ENCODE measurements around the gene ATP13A1.
A peak's percentile ranks its signal among the peaks of the same experiment; 100 is the strongest.

ATP13A1 gene

DNA sequence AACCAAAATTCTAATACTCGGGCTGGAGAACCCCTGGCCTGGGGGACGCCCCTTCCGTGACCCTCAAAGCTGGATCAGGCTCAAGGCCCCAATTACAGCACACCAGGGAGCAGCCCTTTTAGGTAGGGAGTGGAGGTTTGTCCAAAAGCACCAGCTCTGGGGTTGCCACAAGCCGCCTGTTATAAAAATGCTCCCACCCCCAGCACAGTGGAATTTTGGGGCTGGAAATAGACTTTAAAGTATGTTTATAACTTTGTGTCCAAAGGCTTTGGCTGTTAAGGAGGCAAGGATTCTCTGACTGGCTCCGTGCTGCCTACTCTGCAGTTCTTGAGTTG, 19.5 kb downstream of the ATP13A1 start:
- peak overlapping the region; percentile 98 for H3K4me2 ChIP-seq (ENCODE audit: low read length)
- peaks cover 22% of the 10 kb centered on the region for H3K79me2 ChIP-seq (ENCODE audit: low read length)
- peak overlapping the region; percentile 99 for H3K9ac ChIP-seq (ENCODE audit: low read length)
- H3K27me3 ChIP-seq (ENCODE audit: low read depth, low read length) = no peaks in the 10 kb centered on the region
- no peak overlapping the region for H2AFZ ChIP-seq (ENCODE audit: low read depth, low read length)
- H4K20me1 ChIP-seq (ENCODE audit: insufficient read depth, low read length) = no peaks in the 10 kb centered on the region
- H3K4me1 ChIP-seq (ENCODE audit: low read length) = peaks cover 16% of the 10 kb centered on the region
- no peaks in the 10 kb centered on the region for H3K9me3 ChIP-seq (ENCODE audit: insufficient read depth, low read length)
- TF ChIP-seq EZH2phosphoT487 (IDR thresholded peaks at IDR 0.05; ENCODE audit: low read depth) = no peak
- TF ChIP-seq, protein P1, sequence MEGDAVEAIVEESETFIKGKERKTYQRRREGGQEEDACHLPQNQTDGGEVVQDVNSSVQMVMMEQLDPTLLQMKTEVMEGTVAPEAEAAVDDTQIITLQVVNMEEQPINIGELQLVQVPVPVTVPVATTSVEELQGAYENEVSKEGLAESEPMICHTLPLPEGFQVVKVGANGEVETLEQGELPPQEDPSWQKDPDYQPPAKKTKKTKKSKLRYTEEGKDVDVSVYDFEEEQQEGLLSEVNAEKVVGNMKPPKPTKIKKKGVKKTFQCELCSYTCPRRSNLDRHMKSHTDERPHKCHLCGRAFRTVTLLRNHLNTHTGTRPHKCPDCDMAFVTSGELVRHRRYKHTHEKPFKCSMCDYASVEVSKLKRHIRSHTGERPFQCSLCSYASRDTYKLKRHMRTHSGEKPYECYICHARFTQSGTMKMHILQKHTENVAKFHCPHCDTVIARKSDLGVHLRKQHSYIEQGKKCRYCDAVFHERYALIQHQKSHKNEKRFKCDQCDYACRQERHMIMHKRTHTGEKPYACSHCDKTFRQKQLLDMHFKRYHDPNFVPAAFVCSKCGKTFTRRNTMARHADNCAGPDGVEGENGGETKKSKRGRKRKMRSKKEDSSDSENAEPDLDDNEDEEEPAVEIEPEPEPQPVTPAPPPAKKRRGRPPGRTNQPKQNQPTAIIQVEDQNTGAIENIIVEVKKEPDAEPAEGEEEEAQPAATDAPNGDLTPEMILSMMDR (IDR thresholded peaks at IDR 0.05; ENCODE audit: low read depth, low read length) = 0 out of 2 replicates have a peak, but pooled peaks have one; percentile 3
- peak overlapping the region; percentile 90 for H3K4me3 ChIP-seq (ENCODE audit: low read length)
- H3K27ac ChIP-seq (ENCODE audit: low read length) = peak overlapping the region; percentile 94
- H3K36me3 ChIP-seq (replicated peaks; ENCODE audit: low read depth, low read length) = peaks cover 52% of the 10 kb centered on the region

DNA sequence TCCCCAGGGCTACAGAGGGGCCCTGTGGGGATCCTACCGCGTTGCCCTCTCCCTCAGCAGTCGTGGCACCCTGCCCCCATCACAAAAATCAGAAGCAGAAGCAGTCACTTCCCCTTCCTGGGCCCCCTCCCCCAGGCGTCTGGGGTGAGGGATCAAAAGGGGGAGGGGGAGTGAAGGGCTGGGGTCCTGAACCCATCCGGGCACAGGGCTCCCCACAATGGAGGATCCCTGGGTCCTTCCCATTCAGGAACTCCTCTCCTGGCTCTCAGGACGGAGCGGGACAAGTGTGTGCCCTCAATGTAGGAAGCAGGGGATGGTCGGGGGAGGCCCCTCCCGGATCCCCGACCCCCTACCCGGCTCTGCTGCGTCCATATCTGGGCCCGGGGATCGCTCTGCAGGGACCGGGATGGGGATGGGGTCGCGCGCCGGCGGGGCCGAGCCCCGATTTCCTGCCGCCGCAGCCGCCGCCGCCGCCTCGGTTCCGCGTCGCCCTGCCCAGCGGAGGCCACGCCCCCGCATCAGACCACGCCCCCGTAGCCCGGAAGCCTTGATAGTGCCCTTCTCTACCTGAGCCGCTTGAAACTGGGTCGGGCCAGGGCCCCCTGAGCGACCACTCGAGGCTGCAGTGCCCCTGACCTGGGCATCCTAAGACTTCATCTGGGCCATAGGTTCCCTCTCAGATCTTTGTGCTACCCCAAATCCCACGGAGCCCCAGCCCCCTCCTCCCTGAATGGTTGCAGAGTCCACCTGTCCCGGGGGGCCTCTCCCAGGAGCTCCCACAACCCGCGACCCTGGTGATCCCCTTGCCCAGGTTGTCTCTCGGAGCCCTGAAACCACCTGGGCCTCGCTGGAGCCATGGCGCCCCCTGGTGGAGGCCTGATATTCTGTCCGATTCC, 20.1 kb downstream of the ATP13A1 start, which contains the start of gene GMIP:
GMIP (minus strand) TSS at position 500 of the 896 bp plus-strand sequence; CDS start at position 372, 128 bp downstream.
- no peak within 1 kb of the TSS; the same call in 1 of the 2 replicates for H2AFZ ChIP-seq (ENCODE audit: low read depth, low read length)
- H3K36me3 ChIP-seq (replicated peaks; ENCODE audit: low read depth, low read length) = peaks cover 53% of the 10 kb centered on the region
- peak within 1 kb of the TSS; percentile 90 for H3K4me3 ChIP-seq (ENCODE audit: low read length)
- peak within 1 kb of the TSS; percentile 99 for H3K9ac ChIP-seq (ENCODE audit: low read length)
- H3K27me3 ChIP-seq (ENCODE audit: low read depth, low read length) = no peaks in the 10 kb centered on the region
- TF ChIP-seq, protein P1 (IDR thresholded peaks at IDR 0.05; ENCODE audit: low read depth, low read length) = peak; percentile 97
- no peak for TF ChIP-seq EZH2phosphoT487 (IDR thresholded peaks at IDR 0.05; ENCODE audit: low read depth)
- H3K27ac ChIP-seq (ENCODE audit: low read length) = peak within 1 kb of the TSS; percentile 94
- H3K79me2 ChIP-seq (ENCODE audit: low read length) = peaks cover 22% of the 10 kb centered on the region
- H4K20me1 ChIP-seq (ENCODE audit: insufficient read depth, low read length) = no peaks in the 10 kb centered on the region
- H3K4me2 ChIP-seq (ENCODE audit: low read length) = peak within 1 kb of the TSS; percentile 98
- H3K9me3 ChIP-seq (ENCODE audit: insufficient read depth, low read length) = no peaks in the 10 kb centered on the region
- H3K4me1 ChIP-seq (ENCODE audit: low read length) = peaks cover 16% of the 10 kb centered on the region

DNA sequence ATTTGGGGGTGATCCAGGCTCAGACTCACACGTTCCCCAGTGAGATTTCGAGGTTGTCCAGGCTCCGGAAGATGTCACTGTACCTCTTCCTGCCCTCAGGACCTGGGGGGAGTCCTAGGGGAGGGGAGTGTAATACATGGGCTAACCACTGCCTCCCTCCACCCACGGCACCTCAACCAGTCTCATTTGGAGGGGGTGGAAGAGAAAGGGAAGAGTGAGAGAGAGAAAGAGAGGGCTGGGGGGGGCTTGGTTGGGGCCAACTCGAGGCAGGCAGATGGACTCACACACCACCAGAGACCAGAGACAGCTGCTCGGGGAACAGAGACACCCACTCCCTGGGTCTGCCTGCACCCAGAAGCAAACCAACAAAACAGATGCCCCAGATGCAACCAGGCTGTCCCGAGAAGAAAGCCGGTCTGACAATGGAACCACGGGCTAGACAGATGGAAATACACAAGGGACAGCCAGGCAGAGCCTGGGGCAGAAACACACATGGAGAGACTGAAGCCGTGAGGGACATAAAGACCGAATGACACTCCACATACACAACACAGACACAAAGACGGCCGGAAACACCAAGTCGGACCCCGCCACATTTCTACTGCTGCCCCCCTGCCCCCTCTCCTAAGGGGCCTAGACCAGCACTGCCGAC, 20.8 kb downstream of the ATP13A1 start:
- Histone ChIP-seq H3K4me3 (ENCODE audit: low read length) (peak overlapping the region; percentile 90), H3K36me3 (replicated peaks; ENCODE audit: low read depth, low read length) (peaks cover 59% of the 10 kb centered on the region), H2AFZ (ENCODE audit: low read depth, low read length) (no peak overlapping the region; the same call in 1 of the 2 replicates), H3K27ac (ENCODE audit: low read length) (peak overlapping the region; percentile 94), H4K20me1 (ENCODE audit: insufficient read depth, low read length) (no peaks in the 10 kb centered on the region), H3K79me2 (ENCODE audit: low read length) (peaks cover 22% of the 10 kb centered on the region), H3K4me2 (ENCODE audit: low read length) (peak overlapping the region; percentile 98), H3K27me3 (ENCODE audit: low read depth, low read length) (no peaks in the 10 kb centered on the region), H3K9me3 (ENCODE audit: insufficient read depth, low read length) (no peaks in the 10 kb centered on the region), H3K4me1 (ENCODE audit: low read length) (peaks cover 16% of the 10 kb centered on the region), H3K9ac (ENCODE audit: low read length) (peak overlapping the region; percentile 99)
- no peak for TF ChIP-seq EZH2phosphoT487 (IDR thresholded peaks at IDR 0.05; ENCODE audit: low read depth)
- TF ChIP-seq, protein P1 (IDR thresholded peaks at IDR 0.05; ENCODE audit: low read depth, low read length) = peak; percentile 14; the same call in 1 of the 2 replicates
